Skin epidermis (tissue), 12 donors: ENCODE data around the gene FBXL7.

Experiments
- H3K27ac ChIP-seq, 21 experiments: fragments of 200-600 bp; sonication (generic) in 11 of 21; one replicate each; pipeline ENCODE4 v1.5.0; 2020; ENCODE audit warnings: mild to moderate bottlenecking in 3 of 21, inconsistent platforms in 2 of 21, moderate library complexity in 2 of 21
- H3K4me3 ChIP-seq, 7 experiments: fragments of 200-600 bp; sonication (generic) in 2 of 7; one replicate each; pipeline ENCODE4 v1.5.0; 2020; ENCODE audit warnings: inconsistent platforms in 2 of 7, mild to moderate bottlenecking in 2 of 7, moderate library complexity in 1 of 7

FBXL7 gene

GRCh38 chr5:15529821-15530220, 29.8 kb downstream of the FBXL7 start:
- Histone ChIP-seq H3K4me3 (no peak overlapping the region), H3K27ac (no peak overlapping the region)

DNA sequence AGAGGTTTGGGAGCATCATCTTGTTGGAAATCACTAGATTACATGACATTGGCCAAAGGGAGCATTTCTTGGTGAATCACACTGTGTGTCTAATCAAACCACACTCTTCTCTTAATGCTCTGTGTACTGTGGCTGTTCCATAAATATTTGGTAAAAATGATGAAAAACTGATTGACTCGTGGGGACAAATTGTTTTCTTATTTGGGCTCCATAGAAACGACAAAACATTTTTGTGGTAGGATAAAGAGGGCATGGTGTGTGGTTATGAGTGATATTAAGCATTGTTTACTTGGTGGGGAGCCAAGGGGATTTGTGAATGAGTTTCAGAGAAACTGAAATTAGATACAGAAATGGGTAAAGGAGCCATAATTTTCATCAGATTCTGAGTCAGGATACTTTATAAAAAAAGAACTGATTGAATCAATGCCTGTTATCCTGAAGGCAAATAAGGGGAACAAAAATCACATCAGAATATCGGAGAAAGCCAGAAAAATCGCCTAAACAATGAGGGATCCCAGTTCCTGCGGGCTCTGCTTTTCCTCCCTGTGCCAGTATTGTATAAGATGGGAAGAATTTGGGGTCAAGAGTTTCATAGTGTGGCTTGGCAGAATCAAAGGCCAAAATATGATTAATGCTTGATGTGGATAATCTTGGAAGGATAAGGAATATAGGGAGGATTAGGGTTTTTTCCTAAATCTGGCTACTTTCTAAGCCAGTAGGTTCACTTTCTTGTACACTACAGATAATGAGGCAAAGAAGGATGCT, 33.3 kb downstream of the FBXL7 start:
- H3K27ac ChIP-seq = peak overlapping the region in 1 of 21 experiments; percentile 15
- no peak overlapping the region for H3K4me3 ChIP-seq

DNA sequence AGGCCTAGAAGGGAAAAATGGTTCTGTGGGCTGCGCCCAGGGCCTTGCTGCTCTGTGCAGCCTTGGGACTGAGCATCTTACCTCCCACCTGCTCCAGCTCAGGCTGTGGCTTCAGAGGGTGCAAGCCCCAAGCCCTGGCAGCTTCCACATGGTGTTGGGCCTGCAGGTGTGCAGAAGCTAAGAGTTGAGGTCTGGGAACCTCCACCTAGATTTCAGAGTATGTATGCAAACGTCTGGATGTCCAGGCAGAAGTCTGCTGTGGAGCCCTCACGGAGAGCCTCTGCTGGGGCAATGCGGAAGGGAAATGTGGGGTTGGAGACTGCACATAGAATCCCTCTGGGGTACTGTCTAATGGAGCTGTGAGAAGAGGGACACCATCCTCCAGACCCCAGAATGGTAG, 36.0 kb downstream of the FBXL7 start:
- H3K4me3 ChIP-seq = no peak overlapping the region
- H3K27ac ChIP-seq = no peak overlapping the region

GRCh38 chr5:15538516-15538915, 38.5 kb downstream of the FBXL7 start:
- H3K4me3 ChIP-seq = no peak overlapping the region

DNA sequence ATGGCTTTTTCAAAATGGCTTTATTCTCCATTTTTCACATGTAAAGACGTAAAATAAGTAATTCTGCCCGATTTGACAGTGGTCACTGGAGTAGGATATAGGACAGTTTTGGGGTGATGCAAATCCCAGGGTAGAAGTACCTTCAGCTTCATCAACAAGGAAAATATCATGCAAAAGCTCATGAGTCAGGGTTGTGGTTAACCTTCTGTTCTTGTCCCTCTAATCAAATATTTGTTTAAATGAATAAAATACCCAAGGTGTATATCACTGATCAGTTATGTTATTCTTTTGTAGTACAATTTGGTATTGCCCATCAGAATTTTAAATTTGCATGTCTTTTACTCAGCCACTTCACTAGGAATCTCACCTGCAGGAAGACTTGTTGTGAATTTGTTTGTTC, 40.0 kb downstream of the FBXL7 start:
- no peak overlapping the region for H3K27ac ChIP-seq
- no peak overlapping the region for H3K4me3 ChIP-seq

More at GRCh38 chr5:15538516-15538915, 38.5 kb downstream of the FBXL7 start:
- H3K27ac ChIP-seq = no peak overlapping the region

GRCh38 chr5:15544039-15544438, 44.1 kb downstream of the FBXL7 start:
- Histone ChIP-seq H3K4me3 (no peak overlapping the region), H3K27ac (no peak overlapping the region)

GRCh38 chr5:15545082-15545481, 45.1 kb downstream of the FBXL7 start:
- Histone ChIP-seq H3K4me3 (no peak overlapping the region), H3K27ac (no peak overlapping the region)

DNA sequence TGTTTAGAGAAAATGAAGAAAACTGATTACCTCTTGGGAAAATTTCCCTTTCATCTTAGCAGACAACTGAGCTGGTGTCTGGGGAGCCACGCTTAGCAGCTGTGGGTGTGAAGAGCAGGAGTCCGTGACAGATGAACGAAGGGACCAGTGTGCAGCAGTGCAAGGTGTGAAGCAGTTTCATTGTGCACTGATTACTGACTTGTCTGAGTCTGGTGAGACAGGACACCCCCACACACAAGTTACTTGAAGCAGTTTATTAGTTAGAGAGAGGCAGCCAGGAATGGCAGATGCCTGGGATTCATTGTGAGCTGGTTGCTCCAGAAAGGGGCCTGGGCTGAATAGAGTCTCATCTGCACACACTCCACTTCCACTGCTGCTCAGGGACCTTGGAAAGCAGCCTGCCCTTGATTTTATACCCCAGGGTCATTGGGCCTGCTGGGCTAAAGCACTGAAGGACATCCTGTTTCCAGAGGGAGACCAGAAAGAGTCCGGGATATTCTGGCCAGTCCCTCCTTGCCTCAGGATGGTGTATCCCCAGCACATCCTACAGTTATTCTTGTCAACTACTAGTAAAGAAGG, 47.4 kb downstream of the FBXL7 start:
- H3K27ac ChIP-seq = no peak overlapping the region

GRCh38 chr5:15549961-15550360, 50.0 kb downstream of the FBXL7 start:
- Histone ChIP-seq H3K4me3 (no peak overlapping the region), H3K27ac (no peak overlapping the region)

More for the DNA sequence above, 47.4 kb downstream of the FBXL7 start:
- no peak overlapping the region for H3K4me3 ChIP-seq

GRCh38 chr5:15550502-15551112, 50.6 kb downstream of the FBXL7 start:
- H3K4me3 ChIP-seq = no peak overlapping the region
- H3K27ac ChIP-seq = no peak overlapping the region

DNA sequence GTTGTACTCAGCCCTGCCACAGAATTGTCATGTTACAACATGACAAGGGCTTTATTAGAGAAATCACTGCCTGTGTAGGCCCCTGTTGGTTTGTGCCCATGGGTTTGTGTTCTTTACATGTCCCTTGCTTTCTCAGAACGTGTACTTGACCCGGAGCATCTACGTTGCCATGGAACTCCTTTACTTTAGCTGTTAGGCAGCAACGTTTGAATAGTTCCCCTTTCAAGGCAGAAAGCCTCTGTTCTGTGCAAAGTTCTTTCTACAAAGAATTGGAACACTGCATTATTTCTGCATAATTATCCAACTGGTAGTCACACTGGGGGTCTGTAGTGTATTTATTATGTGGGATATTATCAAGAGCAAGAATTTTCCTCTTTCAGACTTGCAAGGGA, 51.1 kb downstream of the FBXL7 start:
- no peak overlapping the region for H3K27ac ChIP-seq
- no peak overlapping the region for H3K4me3 ChIP-seq

DNA sequence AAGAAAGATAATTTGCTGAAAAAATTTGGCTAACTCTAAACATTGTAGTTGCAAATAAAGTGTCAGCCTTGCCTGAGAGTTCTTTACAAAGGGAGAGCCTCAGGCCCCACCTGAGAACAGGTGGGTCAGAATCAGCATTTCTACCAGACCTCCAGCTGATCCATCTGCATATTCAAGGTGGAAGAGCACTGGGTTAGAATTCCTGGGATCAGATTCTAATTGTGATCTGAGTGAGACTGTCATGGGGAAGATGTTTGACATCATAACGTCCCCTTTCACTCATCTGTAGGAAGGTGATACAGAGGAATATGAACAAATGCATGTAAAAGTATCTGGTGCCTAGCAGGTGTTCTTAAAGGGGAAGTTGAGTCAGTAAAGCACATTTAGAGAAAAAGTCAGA, 54.6 kb downstream of the FBXL7 start:
- Histone ChIP-seq H3K4me3 (no peak overlapping the region), H3K27ac (no peak overlapping the region)

GRCh38 chr5:15555176-15555575, 55.2 kb downstream of the FBXL7 start:
- no peak overlapping the region for H3K4me3 ChIP-seq
- no peak overlapping the region for H3K27ac ChIP-seq

- Histone ChIP-seq H3K27ac (no peak overlapping the region), H3K4me3 (no peak overlapping the region)
These were observed 58.3 kb downstream of the FBXL7 start for GRCh38 chr5:15558240-15558639.

DNA sequence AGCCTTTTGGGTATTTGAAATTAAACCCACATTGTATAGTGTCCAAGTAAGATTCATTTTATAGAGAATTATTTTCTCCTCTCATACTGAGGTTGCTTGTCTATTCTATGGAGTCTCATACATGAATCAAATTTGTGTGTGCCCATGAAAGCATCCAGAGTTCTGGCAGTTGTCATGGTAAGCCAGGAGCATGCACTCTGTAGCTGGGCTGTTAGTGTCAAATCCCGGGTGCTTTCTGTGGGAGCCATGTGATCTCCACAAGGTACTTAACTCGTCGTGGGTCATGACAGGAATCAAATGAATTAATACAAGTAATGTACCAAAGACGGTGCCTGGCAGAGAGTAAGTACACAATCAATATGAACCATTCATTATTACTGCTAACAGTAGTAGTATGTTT, 58.7 kb downstream of the FBXL7 start:
- no peak overlapping the region for H3K27ac ChIP-seq
- no peak overlapping the region for H3K4me3 ChIP-seq

- no peak overlapping the region for H3K27ac ChIP-seq
- no peak overlapping the region for H3K4me3 ChIP-seq
These were observed 60.4 kb downstream of the FBXL7 start for GRCh38 chr5:15560421-15560820.

- Histone ChIP-seq H3K27ac (no peak overlapping the region), H3K4me3 (no peak overlapping the region)
These were observed 64.5 kb downstream of the FBXL7 start for GRCh38 chr5:15564523-15564922.

- no peak overlapping the region for H3K4me3 ChIP-seq
- no peak overlapping the region for H3K27ac ChIP-seq
These were observed 65.0 kb downstream of the FBXL7 start for GRCh38 chr5:15564957-15565356.

DNA sequence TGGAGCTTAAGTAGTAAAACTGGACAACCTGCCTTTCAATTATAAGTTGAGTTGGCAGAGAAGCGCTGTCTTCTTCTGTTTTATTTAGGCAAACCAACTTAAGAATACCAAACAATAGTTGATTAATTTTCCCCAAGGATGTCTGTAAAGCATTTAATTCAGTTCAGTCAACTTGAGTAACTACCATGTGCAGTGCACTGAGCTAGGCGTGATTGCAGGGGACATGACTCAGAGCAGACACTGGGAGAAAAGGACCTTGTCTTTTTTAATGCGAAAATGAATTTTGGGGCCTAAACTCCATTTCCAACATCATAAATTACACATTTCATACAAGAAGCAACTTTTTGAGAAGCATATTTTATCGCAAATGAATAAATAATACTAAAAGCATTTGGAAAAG, 66.3 kb downstream of the FBXL7 start:
- Histone ChIP-seq H3K27ac (peak overlapping the region in 1 of 21 experiments; percentile 15), H3K4me3 (no peak overlapping the region)

DNA sequence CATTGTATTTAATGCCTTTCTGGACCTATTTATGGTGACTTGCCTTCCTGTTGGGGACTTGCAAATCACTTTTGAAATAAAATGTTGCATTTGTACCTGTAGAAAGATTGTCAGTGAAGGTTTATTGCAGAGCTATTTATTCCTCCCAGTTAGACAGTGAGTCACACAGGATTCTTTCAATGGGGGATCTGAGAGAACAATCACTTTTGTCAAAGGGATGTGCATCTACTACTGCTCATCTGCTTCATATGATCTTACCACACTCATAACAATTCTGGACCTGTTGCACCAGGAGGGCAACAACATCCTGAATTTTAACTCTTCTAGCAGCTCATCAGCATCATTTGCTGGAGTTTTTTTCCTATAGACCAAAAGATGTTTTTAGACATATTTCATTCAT, 66.8 kb downstream of the FBXL7 start:
- no peak overlapping the region for H3K4me3 ChIP-seq
- H3K27ac ChIP-seq = no peak overlapping the region

- H3K4me3 ChIP-seq = no peak overlapping the region
- no peak overlapping the region for H3K27ac ChIP-seq
These were observed 70.5 kb downstream of the FBXL7 start for GRCh38 chr5:15570491-15570890.
